ENCODE data around the gene ERBB4. TPM values are rescaled to one million over a fixed set of nuclear protein-coding genes. Genes with fewer than 3 reads are reported as not detected.
"Not testable (repeated sequence)": the region's sequence is repeated elsewhere in the genome, so short reads cannot be mapped to it uniquely, and the experiment has no call there.

The ERBB4 gene
- total RNA-seq, 1 donor from 2014 or later, result not detected

DNA sequence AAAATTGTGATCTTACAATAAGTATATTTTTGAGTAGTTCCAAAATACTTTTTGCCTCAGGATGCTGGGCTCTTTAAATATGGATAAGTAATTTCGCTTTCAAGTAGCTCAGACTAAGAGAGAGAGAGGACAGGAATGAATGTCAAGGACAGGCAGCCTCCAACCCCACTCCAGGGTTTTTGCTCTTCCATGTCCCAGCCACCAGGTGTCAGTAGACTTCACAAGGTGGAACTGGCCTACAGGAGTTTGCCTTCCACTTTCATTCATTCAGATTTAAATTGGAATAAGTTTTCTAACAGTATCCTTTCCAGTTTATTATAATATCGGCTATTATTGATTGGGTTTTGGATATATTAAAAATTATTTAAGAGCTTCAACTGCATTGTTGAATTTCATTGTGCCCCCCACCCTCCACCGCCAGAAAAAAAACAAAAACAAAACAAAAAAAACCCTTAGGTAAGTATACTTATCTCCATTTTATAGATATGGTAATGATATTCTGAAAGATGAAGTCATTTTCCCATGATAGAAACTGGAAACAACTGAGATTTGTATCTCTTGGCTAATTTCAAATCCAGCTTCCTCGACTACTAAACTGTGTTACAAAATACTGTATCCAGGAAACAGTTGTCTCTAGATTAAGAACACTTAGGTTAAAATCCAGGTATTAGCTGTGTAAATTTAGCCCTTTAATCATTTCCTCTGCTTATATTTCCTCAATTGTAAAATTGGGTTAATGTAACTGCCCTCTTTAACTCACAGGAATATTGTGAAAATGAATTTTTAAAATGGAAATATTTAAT is 793.1 kb downstream of the ERBB4 start:
- intact Hi-C loops (cut with micrococcal nuclease), result loop anchor here (1.0 kb wide), 1 partner anchor 822 kb away; no protein-coding TSS in a partner anchor

GRCh38 chr2:211744379-211744778 is 794.2 kb downstream of the ERBB4 start:
- intact Hi-C loops (cut with micrococcal nuclease), result no loop called here

DNA sequence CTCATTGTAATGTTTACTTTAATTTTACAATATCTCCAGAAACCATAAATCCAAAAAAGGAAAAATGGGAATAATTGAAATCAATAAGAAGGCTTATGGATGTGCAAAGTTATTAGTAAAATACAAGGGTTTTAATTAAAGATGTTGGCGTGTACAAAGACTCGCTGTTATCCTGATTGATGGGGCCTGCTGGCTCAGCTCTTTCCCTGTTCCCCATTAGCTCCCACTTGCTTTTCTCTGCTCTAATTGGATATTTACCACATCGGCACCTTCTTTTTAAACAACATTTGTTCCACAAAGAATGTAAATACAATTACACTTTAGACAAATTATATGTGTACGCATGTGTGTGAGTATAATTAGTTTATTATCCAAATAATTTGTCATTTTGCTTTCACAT is 796.6 kb downstream of the ERBB4 start:
- intact Hi-C loops (cut with micrococcal nuclease), result no loop called here

DNA sequence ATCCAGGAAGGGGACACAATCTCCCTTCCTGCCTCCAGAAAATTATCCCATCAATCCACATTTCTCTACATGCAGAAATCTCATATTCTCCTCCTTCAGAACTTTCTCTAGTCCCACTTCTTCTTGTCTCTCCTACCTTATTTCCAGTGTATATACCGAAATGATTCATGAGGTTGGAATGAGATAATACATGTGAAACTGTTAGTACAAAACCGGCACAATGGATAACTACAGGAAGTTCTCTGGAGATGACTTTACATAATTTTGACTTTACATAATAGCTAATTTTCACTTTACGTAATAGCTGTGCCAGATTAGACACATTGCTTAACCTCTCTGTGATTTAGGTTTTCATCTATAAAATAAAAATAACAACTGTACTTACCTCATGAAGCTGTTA is 801.3 kb downstream of the ERBB4 start:
- intact Hi-C loops (cut with micrococcal nuclease), result no loop called here

DNA sequence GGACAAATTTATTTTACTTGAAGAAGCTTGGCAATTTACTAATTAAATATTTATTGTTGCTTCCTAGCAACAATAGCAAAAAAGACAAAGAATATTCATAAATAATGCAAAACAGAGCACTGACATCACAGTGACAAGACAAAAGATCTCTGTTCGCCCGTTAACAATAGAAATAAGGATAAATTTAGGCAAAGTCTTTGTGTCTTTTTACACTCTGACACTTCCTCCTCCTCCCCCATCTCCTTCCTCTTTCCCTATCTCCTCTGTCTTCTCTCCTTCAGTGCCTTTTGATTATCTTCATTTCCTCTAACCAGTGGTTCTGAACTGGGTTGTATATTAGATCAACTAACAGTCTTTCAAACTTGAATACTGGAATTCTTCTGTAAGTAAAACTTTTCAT is 808.4 kb downstream of the ERBB4 start:
- intact Hi-C loops (cut with micrococcal nuclease), result no loop called here

- intact Hi-C loops (cut with micrococcal nuclease), result no loop called here
Observed at GRCh38 chr2:211729433-211729832, 809.2 kb downstream of the ERBB4 start.

DNA sequence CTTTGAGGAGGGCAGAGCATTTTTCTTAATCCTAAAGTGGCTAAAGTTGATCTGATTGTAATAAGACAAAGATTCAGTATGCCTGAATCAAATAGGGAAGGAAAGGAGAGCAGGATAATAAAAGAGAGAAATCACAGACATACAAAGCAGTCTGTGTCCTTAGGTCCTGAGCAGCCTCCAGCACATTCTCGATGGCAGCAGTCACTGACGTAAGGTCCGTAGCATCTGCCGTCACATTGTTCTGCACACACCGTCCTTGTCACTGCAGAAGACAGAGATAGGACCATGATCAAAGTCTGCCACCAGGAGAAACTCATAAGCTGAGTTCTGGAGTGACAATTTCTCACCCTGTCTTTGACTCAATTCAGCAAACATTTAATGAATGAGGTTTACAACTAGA is 813.7 kb downstream of the ERBB4 start:
- intact Hi-C loops (cut with micrococcal nuclease), result no loop called here

DNA sequence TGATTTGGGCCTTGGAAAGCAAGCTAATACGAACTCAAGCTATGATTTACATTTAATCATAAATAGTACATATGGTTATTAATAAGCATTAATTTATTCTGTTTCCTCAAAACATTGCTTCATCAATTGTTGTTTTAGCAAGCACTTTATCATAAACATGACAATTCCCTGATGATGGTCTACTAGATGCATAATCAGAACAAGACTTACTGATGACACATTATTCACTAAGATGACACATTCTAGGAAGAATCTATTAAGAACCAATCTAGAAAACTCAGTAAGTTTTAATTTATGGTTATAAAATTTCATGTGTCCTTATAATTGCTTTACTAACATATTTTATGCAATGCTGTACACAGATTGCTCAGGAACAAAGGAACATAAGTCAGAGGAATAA is 815.2 kb downstream of the ERBB4 start:
- intact Hi-C loops (cut with micrococcal nuclease), result no loop called here

- intact Hi-C loops (cut with micrococcal nuclease), result no loop called here
Observed at GRCh38 chr2:211722928-211723327, 815.7 kb downstream of the ERBB4 start.

DNA sequence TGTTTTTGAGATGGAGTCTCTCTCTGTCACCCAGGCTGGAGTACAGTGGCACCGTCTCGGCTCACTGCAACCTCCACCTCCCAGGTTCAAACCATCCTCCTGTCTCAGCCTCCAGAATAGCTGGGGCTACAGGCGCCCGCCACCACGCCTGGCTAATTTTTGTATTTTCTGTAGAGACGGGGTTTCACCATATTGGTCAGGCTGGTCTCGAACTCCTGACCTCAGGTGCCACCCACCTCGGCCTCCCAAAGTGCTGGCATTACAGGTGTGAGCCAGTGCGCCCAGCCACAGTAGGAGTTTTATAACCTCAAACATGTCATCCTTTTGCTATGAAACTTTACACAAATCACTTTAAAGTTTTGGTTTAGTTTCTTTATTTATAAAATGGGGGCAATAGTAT is 816.7 kb downstream of the ERBB4 start:
- intact Hi-C loops (cut with micrococcal nuclease), result not testable (repeated sequence)

DNA sequence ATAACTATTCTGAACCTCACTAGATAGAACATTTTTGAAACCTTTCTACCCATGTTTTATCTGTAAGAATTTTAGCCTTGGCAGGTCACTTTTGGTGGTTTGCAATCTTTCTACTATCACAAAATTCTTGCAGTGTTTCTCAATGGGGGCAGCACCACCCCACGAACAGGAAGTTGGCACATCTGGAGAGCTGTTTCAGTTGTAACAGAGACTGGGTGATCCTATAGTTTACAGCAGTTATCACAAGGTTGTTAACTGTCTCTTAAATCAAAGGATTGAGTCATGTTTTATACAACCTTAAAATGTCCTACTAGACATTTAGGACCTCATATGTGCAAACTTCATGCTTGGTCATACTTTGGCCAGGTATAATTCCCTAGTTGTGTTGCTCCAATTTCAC is 829.2 kb downstream of the ERBB4 start:
- intact Hi-C loops (cut with micrococcal nuclease), result no loop called here

- intact Hi-C loops (cut with micrococcal nuclease), result no loop called here
Observed at GRCh38 chr2:211692689-211693088, 845.9 kb downstream of the ERBB4 start.

GRCh38 chr2:211690736-211691135 is 847.9 kb downstream of the ERBB4 start:
- intact Hi-C loops (cut with micrococcal nuclease), result no loop called here

DNA sequence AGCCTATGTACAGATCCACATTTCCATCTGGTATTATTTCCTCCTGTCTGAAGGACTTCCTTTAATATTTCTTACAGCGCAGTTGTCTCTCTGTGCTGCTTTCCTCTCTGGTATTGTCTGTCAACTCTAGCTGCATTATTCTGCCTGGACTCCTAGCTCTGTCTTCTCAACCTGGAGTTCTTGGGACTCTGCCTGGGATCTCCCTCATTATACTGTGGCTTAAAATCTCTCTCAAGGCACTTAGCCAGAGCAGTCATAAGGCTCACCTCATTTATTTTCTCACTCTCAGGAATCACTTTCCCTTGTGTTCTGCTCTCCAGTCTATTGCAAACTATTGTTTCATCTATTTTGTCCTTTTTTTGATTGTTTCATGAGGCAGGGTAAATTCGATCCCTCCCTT is 850.4 kb downstream of the ERBB4 start:
- intact Hi-C loops (cut with micrococcal nuclease), result no loop called here

DNA sequence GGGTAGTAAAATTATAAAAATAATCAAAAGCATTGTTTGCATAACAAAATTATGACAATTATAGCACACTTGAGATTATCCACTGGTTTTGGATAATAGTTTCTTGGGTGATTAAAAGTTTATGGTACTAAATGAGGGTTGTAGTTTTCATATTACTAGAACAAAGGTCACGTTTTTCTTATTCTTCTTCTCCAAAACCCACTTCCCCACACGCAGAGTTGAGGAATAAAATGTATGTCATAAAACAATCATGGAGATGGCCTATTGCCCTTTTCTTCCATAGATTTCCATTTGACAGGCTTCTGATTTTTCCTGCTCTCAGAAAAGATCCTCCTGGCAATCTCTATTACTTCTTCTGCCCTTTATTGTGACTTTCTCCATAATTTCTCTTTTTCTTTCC is 863.9 kb downstream of the ERBB4 start:
- intact Hi-C loops (cut with micrococcal nuclease), result no loop called here

GRCh38 chr2:211673133-211673905 is 865.3 kb downstream of the ERBB4 start:
- intact Hi-C loops (cut with micrococcal nuclease), result no loop called here

DNA sequence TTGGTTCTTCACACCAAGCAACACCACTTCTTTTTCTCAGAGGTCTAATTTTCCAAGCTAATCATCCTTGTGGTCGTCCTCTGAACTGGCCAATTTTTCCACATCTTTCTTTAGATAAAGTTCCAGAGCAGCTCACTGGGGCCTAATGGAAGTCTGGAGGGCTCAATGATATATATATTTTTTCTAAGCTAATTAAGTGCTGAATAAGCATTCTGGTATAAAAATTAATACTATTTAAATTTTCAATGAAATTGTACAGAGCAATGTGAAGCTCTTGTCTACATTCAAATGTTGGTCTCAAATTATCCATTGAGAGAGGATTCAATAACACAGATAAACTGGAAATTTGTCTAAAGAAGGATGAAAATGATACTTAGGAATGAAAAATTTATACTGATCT is 866.6 kb downstream of the ERBB4 start:
- intact Hi-C loops (cut with micrococcal nuclease), result no loop called here

- intact Hi-C loops (cut with micrococcal nuclease), result no loop called here
Observed at GRCh38 chr2:211665299-211665698, 873.3 kb downstream of the ERBB4 start.

- intact Hi-C loops (cut with micrococcal nuclease), result no loop called here
Observed at GRCh38 chr2:211664321-211664720, 874.3 kb downstream of the ERBB4 start.

GRCh38 chr2:211654211-211654780 is 884.3 kb downstream of the ERBB4 start:
- intact Hi-C loops (cut with micrococcal nuclease), result no loop called here

DNA sequence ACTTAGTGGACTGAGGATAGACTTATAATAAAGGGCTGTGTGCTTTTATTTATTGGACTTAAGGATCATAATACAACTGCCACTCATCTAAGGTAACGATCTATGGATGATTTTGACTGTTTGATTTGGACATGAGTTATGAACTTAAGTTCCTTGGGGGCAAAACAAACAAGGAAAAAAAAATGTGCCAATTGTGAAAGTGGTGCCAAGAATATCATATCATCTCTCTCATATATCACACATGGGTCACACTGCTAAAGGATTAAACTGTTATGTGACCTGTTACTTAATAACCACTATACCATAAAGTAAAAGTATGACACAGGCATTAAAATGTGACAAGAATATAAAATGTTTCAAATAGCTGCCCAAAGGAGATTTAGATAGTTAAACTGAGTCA is 886.3 kb downstream of the ERBB4 start:
- intact Hi-C loops (cut with micrococcal nuclease), result no loop called here

GRCh38 chr2:211649331-211649730 is 889.3 kb downstream of the ERBB4 start:
- intact Hi-C loops (cut with micrococcal nuclease), result no loop called here

Data from T-helper 2 cell treated with Interferon-gamma antibody and Interleukin-4, amounts not matched to agents 100 ng/mL and 5 ng/mL, for 36 hours (primary cell).